ENCODE data around the gene SCAND1.
A peak's percentile ranks its signal among the peaks of the same experiment; 100 is the strongest.
"Not testable (repeated sequence)": the region's sequence is repeated elsewhere in the genome, so short reads cannot be mapped to it uniquely, and the experiment has no call there.

The SCAND1 gene

DNA sequence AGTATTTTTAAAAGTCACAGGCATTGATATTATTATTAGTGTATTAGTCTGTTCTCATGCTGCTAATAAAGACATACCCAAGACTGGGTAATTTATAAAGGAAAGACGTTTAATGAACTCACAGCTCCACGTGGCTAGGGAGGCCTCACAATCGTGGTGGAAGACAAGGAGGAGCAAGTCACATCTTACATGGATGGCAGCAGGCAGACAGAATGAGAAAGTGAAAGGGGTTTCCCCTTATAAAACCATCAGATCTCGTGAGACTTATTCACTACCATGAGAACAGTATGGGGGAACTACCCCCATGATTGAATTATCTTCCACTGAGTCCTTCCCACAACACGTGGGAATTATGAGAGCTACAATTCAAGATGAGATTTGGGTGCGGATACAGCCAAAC, 5.0 kb upstream of the SCAND1 start:
- not testable (repeated sequence) for DNase-seq (ENCODE audit: low read depth in 2 of 2)

DNA sequence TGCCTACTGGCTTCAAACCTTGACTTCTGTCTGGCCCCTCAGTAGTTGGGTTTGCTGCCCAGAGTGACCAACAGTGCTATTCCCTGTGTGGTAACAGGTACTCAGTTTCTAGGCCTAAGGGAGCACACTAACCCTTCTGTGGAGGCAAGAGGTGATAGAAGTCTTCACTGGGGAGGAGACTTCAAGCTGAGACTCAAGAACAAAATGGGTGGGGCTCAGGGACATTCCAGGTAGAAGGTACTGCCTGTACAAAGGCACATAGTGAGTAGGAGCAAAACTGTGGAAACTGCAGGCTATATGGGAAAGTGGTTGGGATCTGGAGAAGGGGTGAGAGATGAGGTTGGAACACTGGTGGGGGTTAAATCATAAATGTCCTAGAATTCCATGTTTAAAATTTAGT, 2.3 kb upstream of the SCAND1 start:
- no peak for DNase-seq (ENCODE audit: low read depth in 2 of 2)

DNA sequence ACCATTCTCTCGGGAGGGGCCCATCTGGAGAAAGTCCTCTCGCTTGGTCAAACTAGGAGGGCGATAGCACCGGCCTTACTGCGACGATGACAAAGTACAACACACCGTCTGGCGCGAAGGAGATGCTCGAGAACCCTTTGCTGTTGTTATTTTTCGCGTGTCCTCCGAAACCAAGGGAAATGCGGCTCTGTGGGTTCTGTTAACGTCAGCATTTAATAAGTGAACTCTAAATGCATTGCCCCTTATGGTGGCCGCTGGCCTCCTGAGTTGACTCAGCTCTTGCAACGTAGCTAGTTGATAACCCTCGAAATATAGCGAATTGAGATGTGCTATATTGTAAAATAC, 577 bp upstream of the SCAND1 start:
- peak in 1 of 2 donors; percentile 2 for DNase-seq (ENCODE audit: low read depth in 2 of 2)

DNA sequence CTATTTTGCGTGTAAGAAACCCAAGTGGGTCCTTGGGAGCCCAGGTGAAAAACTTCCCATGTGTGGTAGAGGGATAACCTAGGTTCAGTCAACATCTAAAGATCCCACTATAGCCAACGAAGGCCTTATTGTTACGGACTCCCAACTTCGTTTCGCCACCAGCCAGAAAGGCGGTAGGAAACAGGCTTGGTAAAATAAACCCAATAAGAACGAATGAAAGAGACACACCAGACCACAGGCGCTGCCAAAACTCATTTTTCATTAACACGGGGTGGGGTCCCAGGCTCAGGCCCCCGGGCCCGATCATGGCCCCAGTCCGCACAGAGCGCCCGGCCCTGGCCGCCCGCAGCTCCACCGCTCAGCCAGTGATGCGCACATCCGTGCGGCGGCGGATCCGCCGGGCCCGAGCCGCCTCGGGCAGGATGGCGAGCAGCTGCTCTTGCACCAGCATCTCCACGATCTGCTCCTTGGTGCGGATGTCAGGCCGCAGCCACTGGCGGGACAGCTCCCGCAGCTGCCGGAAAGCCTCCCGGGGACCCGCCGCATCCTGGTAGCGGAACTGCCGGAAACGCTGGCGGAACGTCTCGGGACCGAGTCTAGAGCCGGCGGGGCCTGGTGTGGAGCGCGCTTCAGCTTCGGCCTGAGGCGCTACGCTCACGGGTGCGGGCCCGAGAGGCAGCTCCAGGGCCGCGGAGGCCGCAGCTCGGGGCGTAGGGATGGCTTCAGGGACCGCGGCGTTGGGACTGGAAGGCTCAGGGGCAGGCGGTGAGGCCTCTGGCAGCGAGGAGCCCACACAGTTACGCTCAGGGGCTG, 709 bp downstream of the SCAND1 start:
- DNase-seq (ENCODE audit: low read depth in 2 of 2) = peak; percentile 36 to 55

- DNase-seq (ENCODE audit: low read depth in 2 of 2) = no peak
These were observed 1.6 kb downstream of the SCAND1 start for GRCh38 chr20:35952480-35953386.

- not testable (repeated sequence) for DNase-seq (ENCODE audit: low read depth in 2 of 2)
These were observed 2.2 kb downstream of the SCAND1 start for GRCh38 chr20:35952080-35952479.

DNA sequence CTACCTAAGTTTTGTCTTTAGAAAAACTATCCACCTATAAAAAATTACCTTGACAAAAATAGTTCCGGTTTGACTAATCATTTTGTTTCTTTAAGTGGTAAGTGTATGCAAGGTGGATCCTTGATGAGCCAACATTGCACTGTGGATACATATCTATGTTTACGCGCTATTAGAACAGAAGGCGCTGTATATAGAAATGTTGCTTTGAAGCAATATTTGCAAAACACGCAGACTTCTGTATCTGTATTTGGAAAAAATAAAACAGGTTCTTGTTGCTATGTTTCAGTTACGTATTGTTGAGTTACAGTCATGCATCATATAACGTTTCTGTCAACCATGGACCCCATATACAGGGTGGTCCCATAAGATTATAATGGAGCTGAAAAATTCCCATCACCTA, 4.2 kb downstream of the SCAND1 start:
- no peak for DNase-seq (ENCODE audit: low read depth in 2 of 2)

DNA sequence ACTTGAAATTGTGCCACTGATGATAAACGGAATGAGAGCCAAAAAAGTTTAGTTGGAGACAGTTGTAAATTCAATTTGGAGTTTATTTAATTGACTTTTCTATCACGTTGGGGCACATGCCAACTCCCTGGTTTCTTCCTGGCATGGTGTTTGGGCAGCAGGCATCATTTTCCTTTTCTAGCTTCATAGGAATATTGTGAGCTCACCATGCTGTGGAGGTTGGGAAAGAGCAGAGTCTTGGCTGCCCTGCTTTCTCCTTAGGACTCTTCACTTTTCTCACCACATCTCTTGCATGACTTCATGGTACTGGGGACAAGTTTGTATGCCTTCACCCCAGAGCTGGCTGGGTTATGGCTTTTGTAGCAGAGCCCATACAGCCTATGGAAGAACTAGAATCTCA, 6.4 kb downstream of the SCAND1 start:
- DNase-seq (ENCODE audit: low read depth in 2 of 2) = no peak

DNA sequence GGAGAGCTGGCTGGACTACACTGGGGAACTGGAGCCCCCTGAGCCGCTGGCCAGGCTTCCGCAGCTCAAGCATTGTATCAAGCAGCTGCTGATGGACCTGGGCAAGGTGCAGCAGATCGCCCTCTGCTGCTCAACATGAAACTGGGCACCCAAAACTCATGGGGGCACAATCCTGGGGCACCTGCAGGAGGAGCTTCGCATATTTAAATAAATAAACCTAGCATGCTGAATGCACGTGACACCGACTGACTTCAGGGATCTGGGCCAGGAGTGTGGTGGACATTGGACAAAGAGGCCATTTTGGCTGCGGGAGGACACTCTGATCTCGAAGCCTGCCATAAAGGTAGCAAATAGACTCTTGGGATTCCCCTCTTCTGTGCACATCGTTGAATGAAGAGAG, 6.8 kb downstream of the SCAND1 start:
- peak in 1 of 2 donors; percentile 12 for DNase-seq (ENCODE audit: low read depth in 2 of 2)

GRCh38 chr20:35942243-35942642, 12.1 kb downstream of the SCAND1 start:
- DNase-seq (ENCODE audit: low read depth in 2 of 2) = no peak

GRCh38 chr20:35941620-35942019, 12.7 kb downstream of the SCAND1 start:
- no peak for DNase-seq (ENCODE audit: low read depth in 2 of 2)

DNA sequence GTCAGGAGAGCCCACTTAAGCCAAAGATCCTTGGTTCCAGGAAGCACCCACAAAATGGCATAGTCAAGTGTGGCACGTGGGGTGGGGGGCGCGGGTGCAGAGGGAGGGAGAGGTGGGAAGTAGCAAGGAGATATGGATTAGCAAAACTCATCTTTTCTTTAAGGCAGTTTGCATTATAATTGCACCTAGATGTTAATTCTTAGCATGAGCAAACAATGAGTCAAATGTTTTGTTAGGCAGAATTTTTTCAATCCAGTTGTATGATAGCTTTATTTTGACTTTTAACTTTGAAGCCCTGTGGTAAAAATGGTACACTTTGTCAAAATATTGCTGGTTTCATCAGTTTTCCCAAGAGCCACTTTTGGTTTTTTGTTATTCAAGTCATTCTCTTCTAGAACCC, 15.0 kb downstream of the SCAND1 start:
- DNase-seq (ENCODE audit: low read depth in 2 of 2) = no peak

- DNase-seq (ENCODE audit: low read depth in 2 of 2) = no peak
These were observed 20.3 kb downstream of the SCAND1 start for GRCh38 chr20:35934050-35934449.

- DNase-seq (ENCODE audit: low read depth in 2 of 2) = no peak
These were observed 25.0 kb downstream of the SCAND1 start for GRCh38 chr20:35929301-35929700.

- no peak for DNase-seq (ENCODE audit: low read depth in 2 of 2)
These were observed 33.8 kb downstream of the SCAND1 start for GRCh38 chr20:35920523-35920922.

DNA sequence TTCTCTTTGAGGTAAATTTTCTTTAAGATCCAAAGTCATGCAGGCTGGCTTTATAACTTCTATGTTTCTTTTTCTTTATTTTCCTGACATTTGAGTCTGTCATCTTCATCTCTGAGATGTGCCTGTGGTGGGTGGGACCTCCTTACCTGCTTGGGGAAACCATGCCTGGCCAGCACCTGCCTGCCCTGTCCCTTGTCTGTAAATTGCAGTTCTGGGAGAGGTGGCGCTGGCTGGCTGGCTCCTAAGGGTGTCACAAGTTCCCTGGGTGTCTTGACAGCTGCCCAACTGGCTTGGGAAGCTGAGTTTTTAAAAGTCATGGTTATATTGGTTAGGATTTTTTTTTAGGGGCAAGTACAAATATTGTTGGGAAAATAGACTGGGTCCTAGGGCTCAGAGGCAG, 36.3 kb downstream of the SCAND1 start:
- no peak for DNase-seq (ENCODE audit: low read depth in 2 of 2)

GRCh38 chr20:35917077-35917476, 37.2 kb downstream of the SCAND1 start:
- no peak for DNase-seq (ENCODE audit: low read depth in 2 of 2)

DNA sequence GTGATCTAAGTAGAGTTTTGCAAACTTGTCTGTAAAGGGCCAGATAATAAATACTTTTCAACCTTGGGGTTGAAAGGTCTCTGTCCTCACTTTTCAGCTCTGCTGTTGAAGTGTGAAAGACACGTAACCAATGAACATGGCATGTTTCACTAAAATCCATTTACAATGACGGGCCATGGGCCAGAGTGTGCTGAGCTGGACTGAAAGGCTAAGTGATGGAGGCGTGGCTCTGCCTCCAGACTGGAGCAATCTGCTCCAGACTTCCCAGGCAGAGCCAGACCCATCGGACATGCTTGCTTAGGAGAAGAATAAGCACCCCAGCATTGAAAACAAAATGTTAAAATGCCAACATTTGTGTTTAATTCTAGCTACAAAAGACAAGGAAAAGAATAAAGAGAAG, 41.4 kb downstream of the SCAND1 start:
- no peak for DNase-seq (ENCODE audit: low read depth in 2 of 2)

DNA sequence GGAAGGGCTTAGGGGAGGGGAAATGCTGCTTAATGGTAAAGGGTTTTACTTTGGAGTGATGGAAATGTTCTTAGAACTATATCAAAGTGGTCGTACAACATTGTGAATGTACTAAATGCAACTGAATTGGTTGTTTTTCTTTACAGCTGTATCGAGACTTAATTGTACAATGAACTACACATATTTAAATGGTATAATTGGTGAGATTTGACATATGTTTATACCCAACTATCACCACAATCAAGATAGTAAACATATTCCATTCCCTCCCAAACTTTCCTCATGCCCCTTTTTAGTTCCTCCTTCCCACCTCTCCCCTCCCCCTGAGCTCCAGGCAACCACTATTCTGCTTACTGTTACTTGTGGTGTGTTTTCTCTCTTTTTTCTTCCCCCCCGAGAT, 44.0 kb downstream of the SCAND1 start:
- DNase-seq (ENCODE audit: low read depth in 2 of 2) = no peak

- DNase-seq (ENCODE audit: low read depth in 2 of 2) = no peak
These were observed 44.5 kb downstream of the SCAND1 start for GRCh38 chr20:35909796-35910195.

GRCh38 chr20:35909176-35909575, 45.1 kb downstream of the SCAND1 start:
- no peak for DNase-seq (ENCODE audit: low read depth in 2 of 2)

DNA sequence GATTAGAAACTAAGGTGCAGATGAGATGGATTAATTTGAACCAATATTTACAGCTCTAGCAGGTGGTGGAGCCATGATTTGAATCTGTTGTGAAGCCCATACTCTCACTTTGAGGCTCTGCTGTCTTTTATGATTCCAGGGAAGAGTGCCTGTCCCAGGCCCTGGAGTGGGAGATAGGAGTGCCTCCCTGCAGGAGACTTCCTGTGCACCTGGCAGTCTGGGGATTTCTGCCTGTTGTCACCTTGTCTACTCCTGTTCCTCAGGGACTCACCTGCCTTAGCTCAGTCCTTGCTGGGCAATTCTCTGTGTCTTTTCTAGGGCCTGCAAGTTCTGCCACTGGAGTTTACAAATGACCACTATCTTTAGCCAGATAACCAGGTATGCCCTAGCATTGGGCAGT, 46.3 kb downstream of the SCAND1 start:
- no peak for DNase-seq (ENCODE audit: low read depth in 2 of 2)

Data from stimulated activated CD8-positive, alpha-beta memory T cell treated with anti-CD3 and anti-CD28 coated beads, Interleukin-2, amount 100 ng/mL, for 48 hours (primary cell).